Measurements from ENCODE around the gene SEC14L2.

DNA sequence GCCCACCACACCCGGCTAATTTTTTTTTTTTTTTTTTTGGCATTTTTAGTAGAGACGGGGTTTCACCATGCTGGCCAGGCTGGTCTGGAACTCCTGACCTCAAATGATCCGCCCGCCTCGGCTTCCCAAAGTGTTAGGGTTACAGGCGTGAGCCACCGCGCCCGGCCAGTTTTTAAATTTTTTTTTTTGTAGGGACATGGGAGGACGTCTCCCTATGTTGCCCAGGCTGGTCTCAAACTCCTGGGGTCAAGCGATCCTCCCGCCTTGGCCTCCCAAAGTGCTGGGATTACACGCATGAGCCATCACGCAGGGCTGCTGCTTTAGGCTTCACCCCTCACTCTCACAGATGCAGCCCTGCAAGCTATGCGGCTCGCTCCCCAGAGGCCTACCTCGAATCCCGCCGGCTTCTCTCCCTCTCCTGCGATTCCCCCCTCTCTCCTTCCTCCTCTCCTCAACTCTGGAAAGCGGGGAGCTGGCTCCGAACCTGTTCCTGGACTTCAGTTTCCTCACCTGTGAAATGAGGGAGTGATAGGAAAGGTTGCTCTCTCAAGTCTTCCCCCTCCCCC, 39.1 kb upstream of the SEC14L2 start:
- TF ChIP-seq POLR2A (IDR thresholded peaks at IDR 0.05) (no peak), CTCF (IDR thresholded peaks at IDR 0.05) (no peak)

Measured in esophagus squamous epithelium (tissue), 4 donors.